DND-41 (cell line): ENCODE results near the gene SF3A1.

Experiments used
- CTCF ChIP-seq: IDR thresholded peaks from 2 replicates; pipeline ENCODE4 v1.5.1; 2012; ENCODE audit warnings: borderline replicate concordance, low read length, moderate library complexity, mild to moderate bottlenecking; ENCODE audit not compliant: poor library complexity, severe bottlenecking; ENCODE audit errors: extremely low read depth
- EZH2 ChIP-seq: IDR thresholded peaks from 3 replicates; pipeline ENCODE4 v1.6.1; 2012; ENCODE audit warnings: borderline replicate concordance, low read depth, mild to moderate bottlenecking, moderate library complexity, low read length, inconsistent platforms; ENCODE audit not compliant: severe bottlenecking

- no peak for TF ChIP-seq CTCF
- TF ChIP-seq EZH2 = no peak
Measured at GRCh38 chr22:30382340-30382739, 25.6 kb upstream of the SF3A1 start.
